GM12874 (cell line): Measurements from ENCODE around the gene TPST1.

Experiments used
- TF ChIP-seq, protein P1 (sequence below): IDR thresholded peaks from 2 replicates; pipeline ENCODE4 v1.5.1; 2011; ENCODE audit warnings: low read depth, mild to moderate bottlenecking, control low read depth, low read length, moderate library complexity; ENCODE audit not compliant: insufficient read depth

TPST1 gene

DNA sequence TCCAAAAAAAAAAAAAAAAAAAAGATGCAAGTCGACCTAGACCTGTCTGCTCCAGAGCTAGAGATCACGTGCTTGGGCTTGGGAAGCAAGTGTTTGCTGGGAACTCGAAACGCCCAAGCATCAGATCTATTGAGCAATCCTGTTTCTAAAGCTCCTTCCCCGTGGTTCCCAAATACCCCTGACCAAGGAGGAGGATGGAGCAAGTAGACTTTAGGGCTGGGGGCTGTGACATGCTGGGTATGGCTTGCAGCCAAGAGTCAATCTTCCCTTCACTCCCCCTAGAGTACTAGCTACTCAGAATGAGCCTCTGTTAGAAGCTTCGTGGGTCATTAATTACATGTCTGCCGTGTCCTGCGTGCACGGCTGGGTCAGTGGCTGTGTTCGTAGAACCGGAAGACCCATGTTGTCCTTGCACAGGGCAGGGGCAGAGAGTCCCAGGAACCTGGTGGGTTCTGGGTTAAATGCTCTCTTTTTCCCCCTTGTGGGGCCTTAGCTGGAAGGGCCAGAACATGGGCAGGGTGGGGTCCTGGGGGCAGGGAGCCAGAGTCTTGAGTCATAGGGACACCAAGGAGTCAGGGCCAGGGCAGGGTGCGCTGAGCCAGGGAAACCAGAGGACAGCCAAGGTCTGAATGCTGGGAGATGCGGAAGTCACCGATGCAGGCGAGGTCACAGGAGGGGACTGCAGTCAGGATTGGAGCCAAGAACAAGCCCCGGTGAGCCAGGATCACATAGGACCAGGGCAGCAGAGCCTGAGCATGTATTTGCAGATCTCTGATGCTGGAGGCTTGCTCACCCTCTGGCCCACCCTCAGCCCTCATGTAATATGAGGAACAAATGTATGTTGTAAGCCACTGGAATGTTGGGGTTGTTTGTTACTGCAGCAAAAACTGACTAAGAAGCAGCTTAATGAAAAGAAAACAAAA lies 34.6 kb upstream of the TPST1 start:
- TF ChIP-seq, protein P1, sequence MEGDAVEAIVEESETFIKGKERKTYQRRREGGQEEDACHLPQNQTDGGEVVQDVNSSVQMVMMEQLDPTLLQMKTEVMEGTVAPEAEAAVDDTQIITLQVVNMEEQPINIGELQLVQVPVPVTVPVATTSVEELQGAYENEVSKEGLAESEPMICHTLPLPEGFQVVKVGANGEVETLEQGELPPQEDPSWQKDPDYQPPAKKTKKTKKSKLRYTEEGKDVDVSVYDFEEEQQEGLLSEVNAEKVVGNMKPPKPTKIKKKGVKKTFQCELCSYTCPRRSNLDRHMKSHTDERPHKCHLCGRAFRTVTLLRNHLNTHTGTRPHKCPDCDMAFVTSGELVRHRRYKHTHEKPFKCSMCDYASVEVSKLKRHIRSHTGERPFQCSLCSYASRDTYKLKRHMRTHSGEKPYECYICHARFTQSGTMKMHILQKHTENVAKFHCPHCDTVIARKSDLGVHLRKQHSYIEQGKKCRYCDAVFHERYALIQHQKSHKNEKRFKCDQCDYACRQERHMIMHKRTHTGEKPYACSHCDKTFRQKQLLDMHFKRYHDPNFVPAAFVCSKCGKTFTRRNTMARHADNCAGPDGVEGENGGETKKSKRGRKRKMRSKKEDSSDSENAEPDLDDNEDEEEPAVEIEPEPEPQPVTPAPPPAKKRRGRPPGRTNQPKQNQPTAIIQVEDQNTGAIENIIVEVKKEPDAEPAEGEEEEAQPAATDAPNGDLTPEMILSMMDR: no peak

GRCh38 chr7:66173856-66174255 lies 31.3 kb upstream of the TPST1 start:
- TF ChIP-seq, protein P1: no peak

DNA sequence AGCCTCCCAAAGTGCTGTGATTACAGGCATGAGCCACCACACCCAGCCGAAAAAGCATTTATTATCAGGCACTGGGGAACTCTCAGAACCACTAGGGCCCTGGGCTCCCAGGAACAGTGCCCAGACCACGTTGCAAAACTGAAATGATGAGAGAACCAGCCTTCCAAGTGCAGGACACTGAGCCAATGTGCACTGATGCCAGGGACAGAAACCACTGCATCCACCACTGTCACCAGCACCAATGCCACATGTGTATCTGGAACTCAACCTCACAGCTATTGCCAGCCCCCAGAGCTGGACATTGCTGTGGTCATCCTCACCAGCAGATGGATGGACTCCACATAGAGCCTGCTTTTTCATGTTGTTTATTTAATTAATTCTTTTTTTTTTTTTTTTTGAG lies 28.2 kb upstream of the TPST1 start:
- TF ChIP-seq, protein P1: no peak

GRCh38 chr7:66178258-66178657 lies 26.9 kb upstream of the TPST1 start:
- TF ChIP-seq, protein P1: no peak

GRCh38 chr7:66181329-66181728 lies 23.8 kb upstream of the TPST1 start:
- TF ChIP-seq, protein P1: no peak

GRCh38 chr7:66181845-66182244 lies 23.3 kb upstream of the TPST1 start:
- TF ChIP-seq, protein P1: no peak

DNA sequence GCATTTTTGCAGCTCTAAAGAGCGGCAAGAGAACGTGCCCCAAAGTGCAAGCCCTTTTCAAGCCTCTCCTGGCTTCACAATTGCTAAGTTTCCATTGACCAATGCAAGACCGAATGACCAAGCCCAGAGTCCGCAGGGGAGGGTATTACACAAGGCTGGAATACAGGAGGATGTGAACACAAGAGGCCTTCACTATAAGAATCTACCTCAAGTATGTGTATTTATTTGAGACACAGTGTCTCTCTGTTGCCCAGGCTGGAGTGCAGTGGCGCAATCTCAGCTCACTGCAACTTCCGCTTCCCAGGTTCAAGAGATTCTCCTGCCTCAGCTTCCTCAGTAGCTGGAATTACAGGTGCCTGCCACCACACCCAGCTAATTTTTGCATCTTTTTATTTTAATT lies 22.2 kb upstream of the TPST1 start:
- TF ChIP-seq, protein P1: no peak
